Ascending aorta (tissue), 2 donors: ENCODE measurements around the gene SOCS4. TPM values are rescaled to one million over a fixed set of nuclear protein-coding genes. Genes with fewer than 3 reads are reported as not detected.
A peak's percentile ranks its signal among the peaks of the same experiment; 100 is the strongest.

ENCODE experiments used
- DNase-seq, 2 donors: peaks; one replicate each; pipeline ENCODE4 v3.0.0-alpha.2; 2019; ENCODE audit warnings: low spot score in 2 of 2
- H3K27ac ChIP-seq, 2 donors: fragments of 200-600 bp; sonication (generic); one replicate each; pipeline ENCODE4 v1.5.1; 2016 to 2017; ENCODE audit warnings: mild to moderate bottlenecking in 1 of 2
- H3K27me3 ChIP-seq: fragments of 200-600 bp; sonication (generic); one replicate; pipeline ENCODE4 v1.5.1; 2017
- H3K36me3 ChIP-seq, 2 donors: fragments of 200-600 bp; sonication (generic); one replicate each; pipeline ENCODE4 v1.5.1; 2016
- H3K4me1 ChIP-seq, 2 donors: fragments of 200-600 bp; sonication (generic); one replicate each; pipeline ENCODE4 v1.5.1; 2016 to 2017; ENCODE audit warnings: mild to moderate bottlenecking in 1 of 2
- H3K4me3 ChIP-seq, 2 donors: fragments of 200-600 bp; sonication (generic); one replicate each; pipeline ENCODE4 v1.5.1; 2016 to 2017; ENCODE audit warnings: mild to moderate bottlenecking in 1 of 2
- H3K9me3 ChIP-seq, 2 donors: fragments of 200-600 bp; sonication (generic); one replicate each; pipeline ENCODE4 v1.5.1; 2016
- intact Hi-C: fragments of 100-400 bp; cut with DNase I; formaldehyde crosslinking; loops from one replicate; pipeline ENCODE4 v1.15.1; 2023
- total RNA-seq: library from RNA; depleted of rRNA; stranded (reverse); fragments of >200 nt; gene quantifications from one replicate; pipeline ENCODE4 v1.1.0, GENCODE V29; 2016
- TF ChIP-seq, protein P1 (sequence below), 3 experiments: fragments of 200-600 bp in 2 of 3; fragments of 450-650 bp in 1 of 3; sonication (generic) in 2 of 3; IDR thresholded peaks; one replicate each; pipeline ENCODE4 v1.5.1; 2016 to 2019; ENCODE audit warnings: antibody characterized with exemption in 3 of 3, mild to moderate bottlenecking in 1 of 3, moderate library complexity in 1 of 3

Gene SOCS4
- total RNA-seq, 1 donor from 2014 or later, result 12.9 TPM

DNA sequence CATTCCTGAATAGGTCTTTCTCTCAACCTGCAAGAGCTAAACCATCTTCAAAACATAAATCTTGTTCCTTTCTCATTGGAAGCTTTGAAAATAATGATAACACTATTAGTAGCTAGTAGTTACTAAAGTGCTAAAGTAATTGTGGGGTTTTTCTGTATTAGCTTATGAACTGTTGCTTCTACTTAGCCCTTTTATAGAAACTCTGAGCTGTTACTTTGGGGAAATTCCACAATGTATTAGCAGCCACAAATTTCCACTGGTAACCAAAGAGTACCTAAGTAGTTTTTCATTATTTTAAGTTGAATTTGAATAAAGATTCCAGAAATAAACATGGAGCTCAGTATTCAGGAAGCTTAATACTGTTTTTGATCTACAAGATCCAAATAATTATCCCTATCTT lies 18.1 kb downstream of the SOCS4 start:
- Histone ChIP-seq H3K4me3 (no peak overlapping the region), H3K27ac (no peak overlapping the region), H3K4me1 (no peaks in the 10 kb centered on the region), H3K9me3 (no peaks in the 10 kb centered on the region), H3K36me3 (peaks cover 0 to 20% of the 10 kb centered on the region in 2 donors), H3K27me3 (no peaks in the 10 kb centered on the region)
- TF ChIP-seq, protein P1, sequence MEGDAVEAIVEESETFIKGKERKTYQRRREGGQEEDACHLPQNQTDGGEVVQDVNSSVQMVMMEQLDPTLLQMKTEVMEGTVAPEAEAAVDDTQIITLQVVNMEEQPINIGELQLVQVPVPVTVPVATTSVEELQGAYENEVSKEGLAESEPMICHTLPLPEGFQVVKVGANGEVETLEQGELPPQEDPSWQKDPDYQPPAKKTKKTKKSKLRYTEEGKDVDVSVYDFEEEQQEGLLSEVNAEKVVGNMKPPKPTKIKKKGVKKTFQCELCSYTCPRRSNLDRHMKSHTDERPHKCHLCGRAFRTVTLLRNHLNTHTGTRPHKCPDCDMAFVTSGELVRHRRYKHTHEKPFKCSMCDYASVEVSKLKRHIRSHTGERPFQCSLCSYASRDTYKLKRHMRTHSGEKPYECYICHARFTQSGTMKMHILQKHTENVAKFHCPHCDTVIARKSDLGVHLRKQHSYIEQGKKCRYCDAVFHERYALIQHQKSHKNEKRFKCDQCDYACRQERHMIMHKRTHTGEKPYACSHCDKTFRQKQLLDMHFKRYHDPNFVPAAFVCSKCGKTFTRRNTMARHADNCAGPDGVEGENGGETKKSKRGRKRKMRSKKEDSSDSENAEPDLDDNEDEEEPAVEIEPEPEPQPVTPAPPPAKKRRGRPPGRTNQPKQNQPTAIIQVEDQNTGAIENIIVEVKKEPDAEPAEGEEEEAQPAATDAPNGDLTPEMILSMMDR (IDR thresholded peaks at IDR 0.05), result no peak
- DNase-seq, result no peak
- intact Hi-C loops, result no loop called here

DNA sequence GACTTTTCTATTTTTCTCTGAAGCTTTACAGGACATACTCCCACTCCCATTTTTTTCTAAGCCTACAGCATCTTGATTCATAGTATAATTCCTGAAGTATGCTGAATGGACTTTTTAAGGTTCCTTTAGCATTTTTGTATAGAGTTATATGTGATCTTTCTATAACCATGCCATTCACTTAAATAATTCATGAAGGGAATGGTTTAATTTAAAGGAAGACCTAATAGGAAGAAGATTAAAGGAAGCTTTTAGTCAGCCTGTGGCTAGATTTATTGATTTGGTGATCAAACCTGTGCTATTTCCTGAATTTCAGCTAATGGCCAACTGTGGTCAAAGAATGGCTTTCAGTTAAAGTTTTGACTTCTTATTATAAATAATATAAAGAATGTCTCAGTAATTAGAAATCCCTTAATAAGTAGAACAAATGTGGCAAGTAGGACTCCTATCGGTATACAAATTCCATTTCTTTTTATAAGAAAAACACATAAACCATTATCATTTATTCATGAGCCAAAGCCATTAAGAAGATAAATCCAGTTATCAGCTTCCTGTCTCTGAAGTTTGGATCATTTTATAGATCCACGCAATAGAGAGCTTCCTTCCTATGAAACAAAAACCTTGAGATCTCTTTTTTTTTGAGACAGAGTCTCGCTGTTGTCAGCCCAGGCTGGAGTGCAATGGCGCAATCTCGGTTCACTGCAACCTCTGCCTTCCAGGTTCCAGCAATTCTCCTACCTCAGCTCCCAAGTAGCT lies 20.4 kb downstream of the SOCS4 start:
- intact Hi-C loops, result no loop called here

DNA sequence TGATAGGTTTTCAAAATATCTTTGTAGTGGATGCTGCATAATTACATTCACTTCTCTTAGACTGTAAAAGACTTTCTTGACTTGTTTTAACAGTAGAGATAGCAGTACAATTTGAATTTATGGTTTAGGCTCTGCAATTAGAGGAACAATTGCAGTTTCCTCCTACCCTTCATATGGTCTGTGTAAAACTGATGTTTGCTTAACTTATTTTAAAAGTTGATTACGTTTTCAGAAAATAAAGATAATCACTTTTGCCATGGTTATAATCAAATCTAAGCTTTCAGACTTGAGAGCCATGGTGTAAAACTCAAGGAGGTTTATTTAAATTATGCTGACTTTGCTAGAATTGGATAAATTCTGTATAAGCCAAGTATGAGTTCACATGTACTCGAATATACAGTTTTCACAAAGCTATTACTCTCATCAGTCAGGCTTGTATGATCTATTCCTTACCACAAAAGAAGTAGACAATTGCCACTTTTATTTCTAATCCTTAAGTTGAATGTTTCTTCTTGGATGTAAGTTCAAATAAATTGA lies 21.9 kb downstream of the SOCS4 start:
- DNase-seq, result no peak
- TF ChIP-seq, protein P1 (IDR thresholded peaks at IDR 0.05), result no peak
- intact Hi-C loops, result no loop called here
- no peaks in the 10 kb centered on the region for H3K27me3 ChIP-seq
- no peaks in the 10 kb centered on the region for H3K9me3 ChIP-seq
- peaks cover 0 to 8% of the 10 kb centered on the region in 2 donors for H3K36me3 ChIP-seq
- peaks cover 3 to 11% of the 10 kb centered on the region in 2 donors for H3K4me1 ChIP-seq
- H3K4me3 ChIP-seq, result no peak overlapping the region
- no peak overlapping the region for H3K27ac ChIP-seq

More for the DNA sequence above, 20.4 kb downstream of the SOCS4 start:
- H3K9me3 ChIP-seq, result no peaks in the 10 kb centered on the region
- H3K4me3 ChIP-seq, result no peak overlapping the region
- TF ChIP-seq, protein P1 (IDR thresholded peaks at IDR 0.05), result no peak
- no peak for DNase-seq
- peaks cover 0 to 4% of the 10 kb centered on the region in 2 donors for H3K4me1 ChIP-seq
- peaks cover 0 to 20% of the 10 kb centered on the region in 2 donors for H3K36me3 ChIP-seq
- no peak overlapping the region for H3K27ac ChIP-seq
- no peaks in the 10 kb centered on the region for H3K27me3 ChIP-seq

DNA sequence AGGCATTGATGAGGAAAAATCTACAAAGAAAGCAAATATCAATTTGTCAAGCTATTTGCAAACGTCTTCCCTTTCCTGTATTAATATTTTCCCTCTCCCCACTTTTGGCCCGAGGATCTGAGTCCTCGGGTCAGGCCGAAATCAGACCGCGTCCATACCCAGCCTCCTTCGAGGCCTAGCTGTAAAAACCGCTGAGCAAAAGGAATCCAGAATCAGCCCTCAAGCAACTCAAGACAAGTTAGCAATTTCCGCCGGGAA lies 24.1 kb downstream of the SOCS4 start:
- intact Hi-C loops, result loop anchor here (1.0 to 10.0 kb wide), 7 partner anchors 21 to 1291 kb away; partner anchors contain the start of genes FBXO34, LGALS3, SOCS4 and WDHD1
- no peaks in the 10 kb centered on the region for H3K36me3 ChIP-seq
- H3K27ac ChIP-seq, result peak overlapping the region; percentile 99 to 100
- TF ChIP-seq, protein P1 (IDR thresholded peaks at IDR 0.05), result no peak
- peaks cover 6 to 20% of the 10 kb centered on the region in 2 donors for H3K4me1 ChIP-seq
- peak overlapping the region; percentile 88 to 94 for H3K4me3 ChIP-seq
- H3K27me3 ChIP-seq, result no peaks in the 10 kb centered on the region
- no peak for DNase-seq
- H3K9me3 ChIP-seq, result no peaks in the 10 kb centered on the region

DNA sequence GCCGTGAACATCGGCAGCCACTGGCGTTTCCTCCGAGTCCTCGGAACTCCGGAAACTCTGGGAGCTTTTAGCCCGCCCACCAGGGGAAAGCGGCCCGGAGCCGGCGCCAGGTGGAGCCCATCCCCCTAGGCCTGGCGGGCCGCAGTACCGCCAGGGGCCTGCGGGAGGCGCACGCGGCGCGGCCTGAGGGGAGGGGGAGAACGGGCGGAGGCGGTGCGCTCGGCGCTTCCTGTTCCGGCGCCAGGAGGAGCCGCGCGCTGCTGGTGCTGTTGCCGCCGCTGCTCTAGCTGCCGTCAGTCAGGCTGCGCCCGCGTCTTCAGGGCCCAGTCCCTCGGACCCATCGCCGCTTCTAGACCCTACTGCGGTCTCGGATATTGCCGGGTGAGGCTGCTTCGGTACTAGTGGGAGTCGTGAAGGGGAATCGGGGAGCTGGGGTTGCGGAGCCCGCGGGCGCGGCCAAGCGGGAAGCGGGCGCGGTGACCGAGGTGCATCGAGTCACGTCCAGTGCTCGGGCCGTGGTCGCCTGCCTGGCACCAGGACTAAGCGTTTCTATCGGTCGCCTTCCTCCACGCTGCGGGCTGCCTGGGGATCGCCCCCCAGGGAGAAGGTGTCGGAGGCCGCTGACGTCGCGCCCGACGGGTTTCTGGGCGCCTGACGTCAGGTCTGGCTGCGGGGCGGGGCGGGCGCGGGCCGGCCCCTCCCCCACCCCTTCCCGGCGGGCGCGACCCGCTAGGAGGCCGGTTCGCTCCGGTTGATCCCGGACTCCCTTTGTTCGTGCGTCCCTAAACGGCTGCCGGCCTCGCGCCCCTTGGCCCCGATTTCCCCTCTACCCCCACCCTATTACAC lies 24.6 kb downstream of the SOCS4 start, which contains the start of gene MAPK1IP1L:
Gene MAPK1IP1L, plus strand, starts transcription at position 225 of the 846 bp plus-strand sequence. CDS start 10,037 bp downstream, outside the sequence.
- Histone ChIP-seq H3K36me3 (no peaks in the 10 kb centered on the region), H3K27me3 (no peaks in the 10 kb centered on the region), H3K4me3 (peak within 1 kb of the TSS; percentile 88 to 94), H3K4me1 (peaks cover 6 to 20% of the 10 kb centered on the region in 2 donors), H3K27ac (peak within 1 kb of the TSS; percentile 99 to 100), H3K9me3 (no peaks in the 10 kb centered on the region)
- TF ChIP-seq, protein P1 (IDR thresholded peaks at IDR 0.05), result peak; percentile 100
- intact Hi-C loops, result loop anchor here (1.0 to 10.0 kb wide), 7 partner anchors 21 to 1291 kb away; partner anchors contain the start of genes FBXO34, LGALS3, SOCS4 and WDHD1
- peak; percentile 57 to 94 for DNase-seq
